DMS 273 (cell line): Measurements from ENCODE around the gene SNRPA1.
"Not testable (repeated sequence)": the region's sequence is repeated elsewhere in the genome, so short reads cannot be mapped to it uniquely, and the experiment has no call there.

Experiments
- DNase-seq: peaks from one replicate; lab custom pipeline; 2025; ENCODE audit not compliant: unreplicated experiment; lab: John Stamatoyannopoulos, UW

SNRPA1 gene

GRCh38 chr15:101294731-101295606, at the start of gene SNRPA1:
Gene SNRPA1 (minus strand): TSS chr15:101295248. CDS start chr15:101295178, 70 bp downstream.
- peak; percentile 97 for DNase-seq

DNA sequence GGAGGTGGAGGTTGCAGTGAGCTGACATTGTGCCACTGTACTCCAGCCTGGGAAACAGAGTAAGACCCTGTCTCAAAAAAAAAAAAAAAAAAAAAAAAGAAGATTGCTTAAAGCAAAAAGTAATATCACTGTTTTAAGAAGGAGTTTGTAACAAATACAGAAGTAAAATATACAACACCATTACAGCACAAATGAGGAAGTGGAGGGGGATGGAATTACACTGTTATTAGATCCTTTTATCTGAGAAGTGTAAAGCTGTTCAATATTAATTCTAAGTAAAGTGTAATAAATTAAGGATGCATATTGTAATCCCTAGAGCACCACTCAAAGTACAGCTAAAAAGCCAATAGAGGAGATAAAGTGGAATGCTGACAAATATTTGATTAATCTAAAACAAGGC, 47.0 kb upstream of the SNRPA1 start:
- no peak for DNase-seq

GRCh38 chr15:101338502-101339057, 43.5 kb upstream of the SNRPA1 start:
- no peak for DNase-seq

DNA sequence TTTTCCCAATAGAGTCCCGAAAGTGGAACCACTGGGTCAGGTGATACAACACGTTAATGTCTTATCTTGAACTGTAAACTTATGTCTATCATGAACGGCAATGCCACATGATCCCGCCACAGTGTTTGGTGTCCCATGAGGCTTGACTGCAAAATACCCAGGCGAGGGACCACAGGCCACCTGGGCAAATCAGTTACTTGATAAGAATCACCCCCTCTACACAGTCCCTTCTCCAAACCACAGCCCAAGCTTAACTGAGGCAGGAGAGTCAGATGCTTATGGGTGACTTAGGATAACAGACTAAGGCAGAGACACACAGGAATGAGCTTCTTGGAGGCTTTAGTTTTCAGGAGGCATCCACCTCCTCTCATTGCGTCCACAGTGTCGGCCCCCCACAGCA, 42.9 kb upstream of the SNRPA1 start:
- DNase-seq, result no peak

DNA sequence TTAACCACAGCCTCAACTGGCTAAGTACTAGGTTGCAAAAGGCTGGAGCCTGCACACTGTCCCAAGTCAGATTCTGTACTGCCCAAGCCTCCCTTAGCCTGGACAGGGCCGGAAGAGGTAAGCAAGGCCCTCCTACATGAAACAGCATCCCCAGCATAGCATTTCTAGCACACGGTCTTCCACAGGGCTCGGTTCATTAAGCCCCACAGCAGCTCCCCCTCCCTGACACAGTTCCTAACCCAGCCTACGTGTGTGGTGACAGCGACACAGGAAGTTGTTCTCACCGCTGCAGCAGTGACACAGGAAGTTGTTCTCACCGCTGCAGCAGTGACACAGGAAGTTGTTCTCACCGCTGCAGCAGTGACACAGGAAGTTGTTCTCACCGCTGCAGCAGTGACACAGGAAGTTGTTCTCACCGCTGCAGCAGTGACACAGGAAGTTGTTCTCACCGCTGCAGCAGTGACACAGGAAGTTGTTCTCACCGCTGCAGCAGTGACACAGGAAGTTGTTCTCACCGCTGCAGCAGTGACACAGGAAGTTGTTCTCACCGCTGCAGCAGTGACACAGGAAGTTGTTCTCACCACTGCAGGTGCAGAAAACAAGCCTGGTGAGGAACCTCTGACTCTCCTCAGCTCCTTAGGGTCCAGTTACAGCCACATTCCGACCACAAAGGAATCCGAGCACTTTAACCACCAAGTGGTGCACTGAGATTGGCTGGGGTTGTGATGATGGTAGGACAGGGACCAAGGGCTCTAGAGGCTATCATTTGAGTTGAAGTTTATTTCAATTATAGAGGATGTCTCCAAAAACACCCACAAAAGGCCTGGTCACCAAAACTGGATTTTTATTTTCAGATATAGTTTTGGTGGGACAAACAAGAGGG, 39.1 kb upstream of the SNRPA1 start:
- not testable (repeated sequence) for DNase-seq

GRCh38 chr15:101332061-101332467, 37.0 kb upstream of the SNRPA1 start:
- no peak for DNase-seq

DNA sequence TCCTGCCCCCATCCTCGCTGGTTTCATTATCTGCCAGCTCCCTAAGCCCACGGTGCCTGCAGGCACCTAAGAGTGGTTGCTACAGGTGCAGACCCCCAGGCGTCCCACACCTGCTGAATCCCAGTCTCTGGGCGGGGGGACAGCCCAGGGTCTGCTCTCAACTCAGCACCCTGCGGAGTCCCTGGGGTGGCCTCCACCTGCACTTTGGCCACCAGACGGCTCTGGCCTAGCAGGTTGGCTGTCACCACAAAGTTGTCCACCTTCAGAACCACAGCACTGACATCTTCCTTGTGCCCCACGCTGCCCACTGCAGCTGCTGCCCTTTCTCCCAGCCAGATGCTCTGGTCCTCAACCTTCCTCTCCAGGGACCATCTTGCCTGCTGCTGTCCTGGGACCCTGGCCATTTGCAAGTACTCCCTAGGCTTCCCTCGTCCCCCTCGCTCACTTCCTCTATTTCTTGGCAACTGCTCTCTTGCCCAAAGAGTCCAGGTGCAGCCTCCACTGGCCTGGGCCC, 34.9 kb upstream of the SNRPA1 start:
- DNase-seq, result no peak

GRCh38 chr15:101329309-101329863, 34.3 kb upstream of the SNRPA1 start:
- no peak for DNase-seq

DNA sequence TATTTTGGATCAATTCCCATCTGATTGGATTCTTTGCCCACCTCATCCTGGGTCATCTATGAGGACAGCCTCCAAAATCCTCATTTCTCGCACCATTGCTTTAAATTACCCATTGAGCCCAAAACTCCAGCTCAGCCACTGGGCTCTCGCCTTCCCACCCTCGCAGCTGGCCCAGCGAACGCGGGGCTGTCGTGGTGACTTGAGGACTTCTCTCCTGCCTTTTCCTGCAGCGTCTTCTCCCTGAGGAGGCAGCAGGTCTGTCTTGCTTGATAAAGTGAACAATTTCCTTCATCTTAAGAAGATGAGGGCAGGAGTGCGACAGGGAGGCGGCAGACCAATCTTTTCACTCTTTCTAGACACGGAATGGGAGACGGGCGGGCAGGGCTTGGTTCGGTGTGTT, 33.0 kb upstream of the SNRPA1 start:
- no peak for DNase-seq

GRCh38 chr15:101327147-101327740, 32.2 kb upstream of the SNRPA1 start:
- no peak for DNase-seq

- DNase-seq, result no peak
Measured at GRCh38 chr15:101326462-101327146, 31.6 kb upstream of the SNRPA1 start.

- DNase-seq, result no peak
Measured at GRCh38 chr15:101326026-101326315, 30.9 kb upstream of the SNRPA1 start.

GRCh38 chr15:101325263-101326025, 30.4 kb upstream of the SNRPA1 start:
- no peak for DNase-seq

DNA sequence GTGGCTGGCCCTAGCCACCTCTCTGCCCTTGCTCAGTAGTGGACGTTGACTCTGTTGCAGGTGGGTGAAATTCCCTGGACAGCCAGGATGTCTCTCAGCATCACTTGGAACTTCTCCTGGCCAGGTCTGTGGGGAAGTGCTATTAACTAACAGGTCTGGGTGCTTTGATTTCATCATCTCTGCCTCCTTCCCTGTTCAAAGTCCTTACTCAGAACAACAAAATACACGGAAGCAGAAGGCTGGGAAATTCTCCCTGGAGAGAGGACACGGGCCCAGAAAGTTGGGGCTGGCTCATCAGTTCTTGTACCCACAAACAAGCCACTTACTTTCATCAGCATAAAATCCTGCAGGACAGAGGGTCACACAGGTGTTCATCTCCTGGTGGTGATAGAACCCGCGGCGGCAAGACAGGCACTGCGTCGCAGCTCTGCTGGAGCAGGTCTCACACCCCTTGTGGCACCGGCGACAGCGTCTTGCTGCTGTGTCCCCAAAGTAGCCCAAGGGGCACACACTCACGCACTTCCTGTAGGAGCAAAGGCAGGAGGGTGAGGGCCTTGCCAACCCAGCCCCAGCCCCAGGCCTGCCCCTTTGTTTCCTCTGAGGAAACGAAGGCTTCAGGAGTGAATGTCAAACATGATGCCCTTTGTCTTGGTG, 29.6 kb upstream of the SNRPA1 start:
- no peak for DNase-seq

DNA sequence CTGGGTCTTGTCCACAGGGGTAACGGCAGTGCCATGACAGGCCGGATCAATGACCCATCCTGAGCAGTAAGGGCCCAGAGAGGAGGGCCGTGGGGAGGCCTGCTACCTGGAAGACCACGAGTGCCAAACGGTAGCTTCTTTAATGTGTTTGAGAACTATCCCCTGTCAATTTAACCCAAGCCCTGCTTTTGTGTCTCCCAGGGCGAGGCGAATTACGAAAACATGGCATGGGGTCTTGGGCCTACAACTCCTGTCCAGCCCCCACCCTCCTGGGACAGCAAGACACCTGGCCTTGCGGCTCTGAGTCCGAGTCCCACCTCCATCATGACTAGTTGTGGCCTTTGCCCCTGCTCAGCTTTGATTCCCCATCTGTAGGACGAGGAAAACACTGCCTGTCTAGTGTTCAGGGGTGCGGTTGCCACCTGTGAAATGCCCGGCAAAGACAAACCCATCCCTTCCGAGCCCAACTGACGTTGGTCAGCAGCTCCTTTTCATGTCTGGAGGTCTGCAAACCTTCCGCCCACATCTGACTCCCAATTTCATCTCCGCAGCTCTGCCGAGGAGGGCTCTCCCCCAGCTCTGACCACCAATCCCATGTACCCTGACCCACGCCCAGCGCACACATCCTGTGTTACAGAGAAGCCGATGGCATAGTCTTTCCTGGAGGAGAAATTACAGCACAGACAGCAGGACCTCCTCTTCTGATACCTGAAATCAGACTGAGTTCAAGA, 28.9 kb upstream of the SNRPA1 start:
- DNase-seq, result no peak

- no peak for DNase-seq
Measured at GRCh38 chr15:101322854-101323477, 27.9 kb upstream of the SNRPA1 start.

GRCh38 chr15:101322016-101322695, 27.1 kb upstream of the SNRPA1 start:
- DNase-seq, result no peak
